H1 (cell line): Measurements from ENCODE around the gene KCNH5. TPM values are rescaled to one million over a fixed set of nuclear protein-coding genes. Genes with fewer than 3 reads are reported as not detected.

Experiments
- CTCF ChIA-PET: fragments of 300-600 bp; sonication (Branson Sonifier 250); formaldehyde crosslinking; loops from one replicate; lab custom pipeline; 2021; ENCODE audit not compliant: partially characterized antibody; lab: Charles Lee
- POLR2A ChIA-PET: fragments of 300-600 bp; sonication (Branson Sonifier 250); formaldehyde crosslinking; loops from one replicate; lab custom pipeline; 2021; ENCODE audit warnings: inconsistent platforms; ENCODE audit not compliant: partially characterized antibody; lab: Charles Lee
- DNase-seq, 2 experiments: peaks; one replicate each; pipeline versions ENCODE4 v3.0.0 to v3.0.0-alpha.2; 2010 to 2022; ENCODE audit warnings: low spot score in 2 of 2, low read depth in 1 of 2, mixed read lengths in 1 of 2
- FAIRE-seq: peaks from 2 replicates; lab custom pipeline; 2011; peaks lifted over from hg19 to GRCh38; lab: Jason Lieb, UNC
- H2AFZ ChIP-seq: 2 replicates; pipeline ENCODE4 v1.8.1; 2012; ENCODE audit warnings: low read length, inconsistent platforms
- H2AK5ac ChIP-seq: 2 replicates; pipeline ENCODE4 v1.6.1; 2013; ENCODE audit warnings: low read depth, low read length
- H2BK120ac ChIP-seq: replicated peaks from 2 replicates; pipeline ENCODE3; 2013; ENCODE audit warnings: low read depth, low read length, inconsistent platforms
- H2BK12ac ChIP-seq: 2 replicates; pipeline ENCODE4 v1.6.1; 2013; ENCODE audit warnings: low read depth, low read length
- H2BK15ac ChIP-seq: 2 replicates; pipeline ENCODE4 v1.6.1; 2013; ENCODE audit warnings: low read length
- H2BK20ac ChIP-seq: 2 replicates; pipeline ENCODE4 v1.6.1; 2013; ENCODE audit warnings: low read length
- H2BK5ac ChIP-seq: 2 replicates; pipeline ENCODE4 v1.6.1; 2013; ENCODE audit warnings: low read depth, low read length
- H3K14ac ChIP-seq: 2 replicates; pipeline ENCODE4 v1.6.1; 2013; ENCODE audit warnings: inconsistent platforms; ENCODE audit not compliant: insufficient read length
- H3K18ac ChIP-seq: 2 replicates; pipeline ENCODE4 v1.6.1; 2013; ENCODE audit warnings: low read length; ENCODE audit errors: extremely low read depth
- H3K23ac ChIP-seq: 2 replicates; pipeline ENCODE4 v1.6.1; 2013; ENCODE audit warnings: inconsistent platforms; ENCODE audit not compliant: insufficient read length
- H3K23me2 ChIP-seq: 2 replicates; pipeline ENCODE4 v1.6.1; 2013; ENCODE audit warnings: low read depth, low read length
- H3K27ac ChIP-seq: 2 replicates; pipeline ENCODE4 v1.6.1; 2011; ENCODE audit warnings: low read depth, low read length, inconsistent platforms
- H3K27me3 ChIP-seq, 4 experiments: replicated peaks in 1 of 4; 1 replicate in 1 of 4; 2 replicates in 3 of 4; pipeline versions ENCODE4 v1.6.1 to v1.8.1; 2011 to 2013; ENCODE audit warnings: low read length in 3 of 4, mild to moderate bottlenecking in 3 of 4, inconsistent platforms in 2 of 4, mixed read lengths in 2 of 4, moderate library complexity in 1 of 4; ENCODE audit not compliant: control insufficient read depth in 3 of 4, insufficient read depth in 3 of 4; ENCODE audit errors: extremely low read depth in 1 of 4
- H3K36me3 ChIP-seq, 4 experiments: 2 replicates each; pipeline versions ENCODE4 v1.6.1 to v1.8.1; 2011 to 2013; ENCODE audit warnings: mild to moderate bottlenecking in 4 of 4, low read length in 3 of 4, moderate library complexity in 2 of 4, control low read depth in 1 of 4, inconsistent platforms in 1 of 4; ENCODE audit not compliant: insufficient read depth in 4 of 4, control insufficient read depth in 2 of 4
- H3K4ac ChIP-seq: replicated peaks from 2 replicates; pipeline ENCODE3; 2013; ENCODE audit warnings: low read length, low read depth, mixed read lengths, inconsistent platforms; ENCODE audit not compliant: insufficient read length
- H3K4me1 ChIP-seq, 4 experiments: replicated peaks in 1 of 4; 1 replicate in 1 of 4; 2 replicates in 3 of 4; pipeline versions ENCODE4 v1.6.1 to v1.8.1; 2011 to 2013; ENCODE audit warnings: low read length in 3 of 4, inconsistent platforms in 2 of 4, mixed read lengths in 1 of 4; ENCODE audit not compliant: insufficient read depth in 4 of 4, control insufficient read depth in 3 of 4
- H3K4me2 ChIP-seq, 2 experiments: 2 replicates each; pipeline versions ENCODE4 v1.6.1 to v1.8.1; 2011 to 2013; ENCODE audit warnings: low read depth in 2 of 2, low read length in 2 of 2, control low read depth in 1 of 2, inconsistent platforms in 1 of 2, mild to moderate bottlenecking in 1 of 2; ENCODE audit not compliant: insufficient read depth in 1 of 2
- H3K4me3 ChIP-seq, 4 experiments: fragments of 200-600, 300-600 bp in 1 of 4; sonication (generic), shearing (Covaris generic), sonication (Bioruptor Twin) in 1 of 4; 2 replicates each; pipeline versions ENCODE4 v1.5.1 to v1.8.1; 2011 to 2016; ENCODE audit warnings: low read length in 4 of 4, low read depth in 3 of 4, control low read depth in 2 of 4, inconsistent platforms in 2 of 4, mild to moderate bottlenecking in 2 of 4, mixed read lengths in 1 of 4, moderate library complexity in 1 of 4; ENCODE audit not compliant: insufficient read depth in 2 of 4; ENCODE audit errors: extremely low read depth in 1 of 4
- H3K56ac ChIP-seq: replicated peaks from 2 replicates; pipeline ENCODE3; 2013; ENCODE audit warnings: low read depth, mild to moderate bottlenecking, mixed read lengths, low read length, inconsistent platforms; ENCODE audit not compliant: insufficient read length
- H3K79me1 ChIP-seq: 2 replicates; pipeline ENCODE4 v1.6.1; 2013; ENCODE audit warnings: low read depth, low read length, control low read depth
- H3K79me2 ChIP-seq, 2 experiments: 2 replicates each; pipeline versions ENCODE4 v1.6.1 to v1.8.1; 2012 to 2013; ENCODE audit warnings: low read length in 2 of 2, mild to moderate bottlenecking in 2 of 2, inconsistent platforms in 1 of 2; ENCODE audit not compliant: insufficient read depth in 2 of 2, control insufficient read depth in 1 of 2
- H3K9ac ChIP-seq, 4 experiments: replicated peaks in 1 of 4; 1 replicate in 1 of 4; 2 replicates in 3 of 4; pipeline versions ENCODE4 v1.6.1 to v1.8.1; 2011 to 2013; ENCODE audit warnings: low read depth in 3 of 4, low read length in 3 of 4, control low read depth in 2 of 4, mild to moderate bottlenecking in 2 of 4, moderate library complexity in 2 of 4, inconsistent platforms in 1 of 4; ENCODE audit errors: extremely low read depth in 1 of 4
- H3K9me3 ChIP-seq, 2 experiments: 2 replicates each; pipeline versions ENCODE4 v1.6.1 to v1.8.1; 2012 to 2013; ENCODE audit warnings: mild to moderate bottlenecking in 2 of 2, moderate library complexity in 2 of 2, control low read depth in 1 of 2, inconsistent platforms in 1 of 2, low read depth in 1 of 2, low read length in 1 of 2, mixed read lengths in 1 of 2; ENCODE audit not compliant: insufficient read depth in 2 of 2
- H4K20me1 ChIP-seq, 2 experiments: replicated peaks in 1 of 2; 2 replicates each; pipeline versions ENCODE3 to v1.8.1; 2011 to 2013; ENCODE audit warnings: inconsistent platforms in 2 of 2, low read length in 2 of 2, mild to moderate bottlenecking in 1 of 2; ENCODE audit not compliant: insufficient read depth in 2 of 2, control insufficient read depth in 1 of 2
- H4K5ac ChIP-seq: 2 replicates; pipeline ENCODE4 v1.6.1; 2013; ENCODE audit warnings: low read length, low read depth, mixed read lengths, inconsistent platforms; ENCODE audit not compliant: insufficient read length
- H4K8ac ChIP-seq: 2 replicates; pipeline ENCODE4 v1.8.0; 2013; ENCODE audit warnings: mild to moderate bottlenecking, moderate library complexity, low read length, inconsistent platforms; ENCODE audit not compliant: insufficient read depth; ENCODE audit errors: extremely low read depth
- H4K91ac ChIP-seq: replicated peaks from 2 replicates; pipeline ENCODE3; 2013; ENCODE audit warnings: low read length, mixed read lengths, inconsistent platforms; ENCODE audit not compliant: insufficient read length
- ASH2L ChIP-seq: fragments of 200-600, 300-600 bp; sonication (generic); IDR thresholded peaks from one replicate; pipeline ENCODE4 v1.7.1; 2017; ENCODE audit warnings: low read length
- CEBPB ChIP-seq: IDR thresholded peaks from 2 replicates; pipeline ENCODE4 v1.6.1; 2012; ENCODE audit warnings: low read depth, low read length
- CHD1 ChIP-seq: IDR thresholded peaks from 2 replicates; pipeline ENCODE4 v1.6.1; 2012; ENCODE audit warnings: low read depth, low read length, improper control_type of control experiment
- E2F6 ChIP-seq: IDR thresholded peaks from 2 replicates; pipeline ENCODE4 v1.6.1; 2012; ENCODE audit warnings: inconsistent platforms
- GTF2F1 ChIP-seq: IDR thresholded peaks from 2 replicates; pipeline ENCODE4 v1.6.1; 2012; ENCODE audit warnings: low read depth, low read length, improper control_type of control experiment, borderline replicate concordance
- KDM5A ChIP-seq: fragments of 200-600 bp; IDR thresholded peaks from 2 replicates; pipeline ENCODE4 v1.7.1; 2012; ENCODE audit warnings: mild to moderate bottlenecking, low read length, inconsistent platforms, mixed read lengths
- MAX ChIP-seq: IDR thresholded peaks from 2 replicates; pipeline ENCODE4 v1.6.1; 2012; ENCODE audit warnings: inconsistent platforms
- POLR2A ChIP-seq, 2 experiments: IDR thresholded peaks; 1 replicate in 1 of 2; 2 replicates in 1 of 2; pipeline ENCODE4 v1.6.1; 2011; ENCODE audit warnings: low read depth in 2 of 2, low read length in 2 of 2, mild to moderate bottlenecking in 2 of 2; ENCODE audit errors: control extremely low read depth in 1 of 2
- SAP30 ChIP-seq: fragments of 300-600 bp; sonication (generic); IDR thresholded peaks from 2 replicates; pipeline ENCODE4 v1.7.1; 2012; ENCODE audit warnings: low read length, moderate library complexity, mild to moderate bottlenecking, inconsistent platforms; ENCODE audit not compliant: insufficient read depth, insufficient replicate concordance
- SP2 ChIP-seq: IDR thresholded peaks from 2 replicates; pipeline ENCODE4 v1.6.1; 2012; ENCODE audit warnings: mild to moderate bottlenecking, low read length, inconsistent platforms
- TBP ChIP-seq: IDR thresholded peaks from 2 replicates; pipeline ENCODE4 v1.6.1; 2011; ENCODE audit warnings: low read depth, low read length, improper control_type of control experiment
- TCF12 ChIP-seq: IDR thresholded peaks from 2 replicates; pipeline ENCODE4 v1.6.1; 2011; ENCODE audit warnings: low read depth, mild to moderate bottlenecking, low read length
- WGBS, 2 experiments: shearing (Covaris generic) in 1 of 2; methylation state at CpG; one replicate each; pipeline versions ENCODE4 v1.1.6 to v1.1.7; 2013 to 2015; ENCODE audit warnings: low lambda C conversion rate in 2 of 2, mixed read lengths in 2 of 2, inconsistent platforms in 1 of 2, low coverage in 1 of 2, missing lambda C conversion rate in 1 of 2; ENCODE audit not compliant: insufficient replicate concordance in 2 of 2, insufficient coverage in 1 of 2, insufficient read length in 1 of 2; ENCODE audit errors: extremely low coverage in 1 of 2, missing lambda C conversion rate in 1 of 2; 5-methylcytosine and 5-hydroxymethylcytosine counted together
- polyA plus RNA-seq, 7 experiments: library from polyadenylated mRNA; depleted of rRNA in 3 of 7; stranded (reverse) in 5 of 7; unstranded in 2 of 7; fragments of >200 nt in 5 of 7; fragments of 200-250 nt in 2 of 7; gene quantifications; 1 replicate in 5 of 7; 2 replicates in 1 of 7; 4 replicates in 1 of 7; pipeline versions ENCODE4 v1.2.1 to v1.2.3, GENCODE V29; 2011 to 2013; ENCODE audit warnings: missing spikeins in 2 of 7, mixed read lengths in 2 of 7
- total RNA-seq: library from RNA; stranded (reverse); fragmentation: NEBNext Ultra II Directional; extraction: Animal tissue kit (Norgen Biotek cat#: 25700); gene quantifications from 2 replicates; pipeline ENCODE4 v1.2.1, GENCODE V29; 2021

Gene KCNH5
- total and polyA plus RNA-seq, 2 of the 8 experiments (the other 6 are each of a cell fraction or from before 2014, with no cell fraction given), result 0.24 to 0.50 TPM

DNA sequence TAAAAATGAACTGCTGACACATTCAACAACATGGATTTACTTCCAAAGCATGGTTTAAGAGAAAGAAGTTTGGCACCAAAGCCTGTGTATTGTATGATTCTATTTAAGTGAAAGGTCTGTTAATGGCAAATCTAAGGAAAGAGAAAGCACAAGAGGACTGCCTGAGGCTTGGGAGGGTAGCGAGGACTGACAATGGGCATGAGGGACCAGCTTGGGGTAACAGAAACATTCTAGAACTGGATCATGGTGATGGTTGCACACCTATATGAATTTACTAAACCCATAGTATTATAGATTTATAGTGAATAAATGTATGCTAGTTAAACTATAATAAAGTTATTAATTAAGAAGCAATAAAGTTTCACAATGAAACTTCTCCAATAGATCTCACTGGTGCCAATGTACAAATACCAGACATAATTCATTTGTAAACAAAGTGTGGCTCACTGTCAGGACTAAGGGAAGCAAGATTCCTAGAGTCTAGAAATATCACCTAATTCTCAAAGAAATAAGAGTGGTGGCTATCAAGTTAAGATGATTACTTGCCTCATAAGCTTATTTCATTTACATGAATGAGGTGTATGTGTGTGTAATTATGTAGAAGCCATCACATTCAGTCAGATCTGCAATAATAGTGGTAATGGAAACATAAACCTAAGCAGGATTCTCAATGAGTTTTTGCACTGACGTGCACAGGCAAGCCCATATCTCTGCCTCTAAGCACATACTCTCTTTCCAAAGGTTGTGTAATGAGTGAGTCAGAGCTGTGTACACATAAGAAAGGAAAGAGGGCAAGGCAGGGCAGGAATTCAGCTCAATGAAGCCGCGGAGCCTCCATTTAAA, 353.4 kb downstream of the KCNH5 start:
- H3K4ac ChIP-seq, result no peak overlapping the region
- H3K27ac ChIP-seq, result no peak overlapping the region
- H3K4me2 ChIP-seq, result no peak overlapping the region
- peaks cover 0 to 1% (median 0%) of the 10 kb centered on the region in 4 experiments; a peak in 1 of 7 replicates for H3K27me3 ChIP-seq
- no peaks in the 10 kb centered on the region for H3K79me2 ChIP-seq
- no peak overlapping the region; the same call in 1 of the 2 replicates for H2AFZ ChIP-seq
- no peak overlapping the region for H2BK15ac ChIP-seq
- H3K4me3 ChIP-seq, result no peak overlapping the region
- peaks cover 6 to 8% of the 10 kb centered on the region in 2 experiments; a peak in 3 of 4 replicates for H3K9me3 ChIP-seq
- no peaks in the 10 kb centered on the region for H3K36me3 ChIP-seq
- H3K79me1 ChIP-seq, result no peaks in the 10 kb centered on the region
- FAIRE-seq, result no peak
- H3K4me1 ChIP-seq, result peaks cover 0 to 9% (median 5%) of the 10 kb centered on the region in 4 experiments; a peak in 5 of 7 replicates
- H3K23ac ChIP-seq, result no peak overlapping the region
- H3K56ac ChIP-seq, result no peak overlapping the region
- H3K18ac ChIP-seq, result no peak overlapping the region
- H3K14ac ChIP-seq, result no peak overlapping the region
- no peak overlapping the region for H2AK5ac ChIP-seq
- no peak overlapping the region for H2BK12ac ChIP-seq
- H4K5ac ChIP-seq, result no peak overlapping the region
- DNase-seq, result no peak
- H2BK20ac ChIP-seq, result no peak overlapping the region
- no peaks in the 10 kb centered on the region for H4K20me1 ChIP-seq
- no peak overlapping the region for H2BK120ac ChIP-seq
- no peak overlapping the region for H2BK5ac ChIP-seq
- H4K91ac ChIP-seq, result no peak overlapping the region
- WGBS, 2 experiments, result 87% methylated on average over 4 of the region's 4 CpGs; no CpG with 5 or more reads in 1 of the 2 experiments
- H3K23me2 ChIP-seq, result no peaks in the 10 kb centered on the region
- H4K8ac ChIP-seq, result no peak overlapping the region
- CTCF ChIA-PET, result interaction anchor here (0.7 to 1.0 kb wide), 2 partner anchors 9 to 16 kb away, joined by 3 read pairs; no protein-coding TSS in a partner anchor
- POLR2A ChIA-PET, result no interaction called here
- no peak overlapping the region for H3K9ac ChIP-seq
- TF ChIP-seq POLR2A (IDR thresholded peaks at IDR 0.05; ENCODE audit: control extremely low read depth in 1 of 2, low read depth in 2 of 2, low read length in 2 of 2) (no peak), CHD1 (no peak), SP2 (no peak), ASH2L (no peak), MAX (no peak), E2F6 (no peak), GTF2F1 (no peak), KDM5A (no peak), TCF12 (no peak), TBP (no peak), CEBPB (no peak), SAP30 (no peak)
